Smooth muscle cell (in vitro differentiated cells): ENCODE measurements around the gene PCDHGB1. TPM values are rescaled to one million over a fixed set of nuclear protein-coding genes. Genes with fewer than 3 reads are reported as not detected.
"Not testable (repeated sequence)": the region's sequence is repeated elsewhere in the genome, so short reads cannot be mapped to it uniquely, and the experiment has no call there.

Source experiments
- DNase-seq: peaks from one replicate; lab custom pipeline; 2025; ENCODE audit not compliant: unreplicated experiment; lab: John Stamatoyannopoulos, UW
- H2AFZ ChIP-seq: fragments of 200-600 bp; sonication (generic); 2 replicates; pipeline ENCODE4 v1.6.0; 2016; ENCODE audit warnings: antibody characterized with exemption, low read depth, mild to moderate bottlenecking
- H3F3A ChIP-seq: fragments of 200-600 bp; sonication (generic); 2 replicates; pipeline ENCODE4 v1.6.0; 2017; ENCODE audit warnings: antibody characterized with exemption, low read depth
- H3K27ac ChIP-seq: fragments of 200-600 bp; sonication (generic); 2 replicates; pipeline ENCODE4 v1.5.1; 2016; ENCODE audit warnings: low read depth, mild to moderate bottlenecking
- H3K27me3 ChIP-seq: fragments of 200-600 bp; sonication (generic); 2 replicates; pipeline ENCODE4 v1.6.1; 2016; ENCODE audit warnings: low read depth, mild to moderate bottlenecking
- H3K36me3 ChIP-seq: fragments of 200-600 bp; sonication (generic); 2 replicates; pipeline ENCODE4 v1.5.1; 2016; ENCODE audit warnings: low read depth
- H3K4me1 ChIP-seq: fragments of 200-600 bp; sonication (generic); 2 replicates; pipeline ENCODE4 v1.5.1; 2016; ENCODE audit warnings: low read depth
- H3K4me2 ChIP-seq: fragments of 200-600 bp; sonication (generic); 2 replicates; pipeline ENCODE4 v1.6.0; 2016; ENCODE audit warnings: mild to moderate bottlenecking
- H3K4me3 ChIP-seq: fragments of 200-600 bp; sonication (generic); 2 replicates; pipeline ENCODE4 v1.5.1; 2016; ENCODE audit warnings: mild to moderate bottlenecking
- H3K79me2 ChIP-seq: fragments of 200-600 bp; sonication (generic); 2 replicates; pipeline ENCODE4 v1.6.0; 2016; ENCODE audit warnings: low read depth, mild to moderate bottlenecking
- H3K9ac ChIP-seq: fragments of 200-600 bp; sonication (generic); 2 replicates; pipeline ENCODE4 v1.6.0; 2016; ENCODE audit warnings: low read depth
- H3K9me3 ChIP-seq: fragments of 200-600 bp; sonication (generic); replicated peaks from 2 replicates; pipeline ENCODE4 v1.5.1; 2016; ENCODE audit warnings: low read depth
- H4K20me1 ChIP-seq: fragments of 200-600 bp; sonication (generic); 2 replicates; pipeline ENCODE4 v1.6.0; 2016; ENCODE audit warnings: low read depth
- CTCF ChIP-seq: fragments of 200-600 bp; sonication (generic); IDR thresholded peaks from 2 replicates; pipeline ENCODE4 v1.5.1; 2017; ENCODE audit warnings: borderline replicate concordance, mild to moderate bottlenecking, antibody characterized with exemption; ENCODE audit not compliant: insufficient read depth, poor library complexity, severe bottlenecking
- WGBS: methylation state at CpG from one replicate; pipeline ENCODE4 v1.1.7; 2016; ENCODE audit warnings: low lambda C conversion rate; 5-methylcytosine and 5-hydroxymethylcytosine counted together
- polyA plus RNA-seq: library from polyadenylated mRNA; unstranded; fragments of >200 nt; fragmentation: Nextera tagmentation; extraction: Ambion mirVana; gene quantifications from 2 replicates; pipeline ENCODE4 v1.2.1, GENCODE V29; 2016
- total RNA-seq: library from RNA; depleted of rRNA; stranded (reverse); fragments of >200 nt; gene quantifications from 2 replicates; pipeline ENCODE4 v1.2.3, GENCODE V29; 2014

Gene PCDHGB1
- total and polyA plus RNA-seq, 2 experiments from 2014 or later: 0.27 to 0.40 TPM

- WGBS: 22% methylated on average over 22 of the region's 40 CpGs
- H4K20me1 ChIP-seq, DNase-seq, H3K4me1 ChIP-seq, H3K27ac ChIP-seq, H3K27me3 ChIP-seq, H3F3A ChIP-seq, H3K9ac ChIP-seq: not testable (repeated sequence)
- Histone ChIP-seq H3K4me2 (peak within 1 kb of the TSS; percentile 82), H2AFZ (peak within 1 kb of the TSS; percentile 87), H3K79me2 (peaks cover 11% of the 10 kb centered on the region), H3K4me3 (peak within 1 kb of the TSS; percentile 67), H3K36me3 (peaks cover 29% of the 10 kb centered on the region), H3K9me3 (peaks cover 39% of the 10 kb centered on the region)
- TF ChIP-seq CTCF: peak; percentile 71
These were observed 37.8 kb downstream of the PCDHGB1 start, which contains the start of gene PCDHGB4 for GRCh38 chr5:141387557-141388311. TSS of gene PCDHGB4 (plus strand) at chr5:141387698. CDS start at chr5:141387885, 187 bp downstream.

- Histone ChIP-seq H3K79me2 (peaks cover 11% of the 10 kb centered on the region), H3K4me3 (no peak overlapping the region), H3K27me3 (no peaks in the 10 kb centered on the region), H3K4me2 (peak overlapping the region; percentile 72), H3F3A (no peaks in the 10 kb centered on the region), H3K9ac (no peak overlapping the region), H4K20me1 (no peaks in the 10 kb centered on the region), H3K27ac (no peak overlapping the region), H3K36me3 (peaks cover 34% of the 10 kb centered on the region), H3K9me3 (peaks cover 48% of the 10 kb centered on the region), H3K4me1 (no peaks in the 10 kb centered on the region), H2AFZ (no peak overlapping the region)
- no peak for TF ChIP-seq CTCF
- 94% methylated on average over 10 of the region's 10 CpGs for WGBS
- no peak for DNase-seq
These were observed 38.8 kb downstream of the PCDHGB1 start for GRCh38 chr5:141388661-141389060.

- H3K27ac ChIP-seq: no peak overlapping the region
- no peaks in the 10 kb centered on the region for H3K4me1 ChIP-seq
- no peaks in the 10 kb centered on the region for H3K27me3 ChIP-seq
- H3K4me3 ChIP-seq: peak overlapping the region; percentile 35
- H3K4me2 ChIP-seq: no peak overlapping the region
- no peak overlapping the region for H3K9ac ChIP-seq
- no peak for TF ChIP-seq CTCF
- no peaks in the 10 kb centered on the region for H4K20me1 ChIP-seq
- peaks cover 11% of the 10 kb centered on the region for H3K79me2 ChIP-seq
- H3F3A ChIP-seq: no peaks in the 10 kb centered on the region
- H3K9me3 ChIP-seq: peaks cover 49% of the 10 kb centered on the region
- H3K36me3 ChIP-seq: peaks cover 34% of the 10 kb centered on the region
- 98% methylated on average over 68 of the region's 77 CpGs for WGBS
- no peak for DNase-seq
- H2AFZ ChIP-seq: no peak overlapping the region
These were observed 39.5 kb downstream of the PCDHGB1 start for GRCh38 chr5:141389153-141390042.
